ENCODE measurements around the gene DRICH1. TPM values are rescaled to one million over a fixed set of nuclear protein-coding genes. Genes with fewer than 3 reads are reported as not detected.
"Not testable (repeated sequence)": the region's sequence is repeated elsewhere in the genome, so short reads cannot be mapped to it uniquely, and the experiment has no call there.

The DRICH1 gene
- total RNA-seq, 1 experiment from 2014 or later: not detected

DNA sequence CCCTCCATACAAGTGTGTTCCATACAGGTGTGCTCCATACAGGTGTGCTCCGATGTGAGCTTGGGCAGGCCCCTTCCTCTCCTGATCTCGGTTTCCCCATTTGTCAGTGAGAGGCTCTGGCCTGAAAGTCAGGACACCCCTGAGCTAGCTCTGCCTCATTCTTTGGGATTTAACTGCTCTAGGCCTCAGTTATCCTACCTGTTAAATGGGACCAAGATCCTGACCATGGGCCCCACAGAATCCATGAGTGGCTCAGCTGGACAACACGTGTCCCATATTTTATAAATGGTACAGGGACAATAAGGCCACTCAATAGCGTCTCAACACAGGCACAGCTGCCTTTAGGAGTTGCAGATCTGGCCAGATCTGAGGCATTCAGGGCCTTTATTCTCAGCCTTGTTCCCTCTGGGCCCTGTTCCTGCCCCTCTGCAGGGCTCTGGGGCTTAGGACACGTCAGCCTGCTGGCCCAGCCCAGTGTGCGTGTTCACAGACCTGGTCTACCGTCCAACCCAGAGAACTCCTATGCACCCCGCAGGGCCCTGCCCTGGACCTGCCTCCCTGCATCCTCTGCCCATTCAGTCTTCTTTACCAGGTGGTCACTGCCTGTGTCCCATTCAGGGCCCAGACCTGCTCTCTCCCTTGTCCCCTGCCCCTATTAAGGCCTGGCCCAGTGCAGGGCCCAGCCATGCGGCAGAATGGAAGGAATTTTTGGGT is 33.2 kb downstream of the DRICH1 start:
- no peak for DNase-seq (ENCODE audit: low spot score)

DNA sequence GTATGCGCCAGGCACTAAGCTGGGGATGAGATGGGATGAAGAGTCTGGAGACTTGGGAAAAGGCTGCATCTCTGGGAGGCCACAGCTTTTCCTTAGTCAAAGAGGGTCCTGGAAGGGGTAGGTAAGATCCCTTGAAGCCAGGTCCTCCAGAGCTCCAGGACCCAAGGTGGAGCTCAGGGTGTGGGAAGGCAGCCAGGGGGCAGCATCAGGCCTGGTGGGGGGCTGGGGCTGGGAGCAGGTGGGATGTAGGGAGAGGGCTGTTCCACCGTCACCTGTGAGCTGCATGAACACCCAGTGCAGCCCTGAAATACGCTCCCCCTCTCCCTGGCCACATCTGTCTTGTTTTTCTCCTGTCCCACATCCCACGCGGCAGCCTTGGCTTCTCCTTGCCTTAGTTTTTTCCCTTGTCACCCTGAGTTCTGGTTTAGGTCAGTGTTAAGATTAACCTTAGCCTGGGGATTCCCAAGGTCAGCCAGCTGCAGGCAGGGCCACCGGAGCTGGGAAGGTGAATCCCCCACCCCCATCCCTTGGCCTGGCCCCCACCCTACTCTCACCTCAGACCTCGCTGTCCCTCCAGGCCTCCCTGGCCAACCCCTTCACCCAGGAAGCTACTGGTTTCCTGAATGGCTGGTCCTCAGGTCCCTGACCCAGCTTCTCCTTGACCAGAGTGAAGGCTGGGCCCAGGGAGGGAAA is 34.4 kb downstream of the DRICH1 start:
- DNase-seq (ENCODE audit: low spot score): not testable (repeated sequence)

DNA sequence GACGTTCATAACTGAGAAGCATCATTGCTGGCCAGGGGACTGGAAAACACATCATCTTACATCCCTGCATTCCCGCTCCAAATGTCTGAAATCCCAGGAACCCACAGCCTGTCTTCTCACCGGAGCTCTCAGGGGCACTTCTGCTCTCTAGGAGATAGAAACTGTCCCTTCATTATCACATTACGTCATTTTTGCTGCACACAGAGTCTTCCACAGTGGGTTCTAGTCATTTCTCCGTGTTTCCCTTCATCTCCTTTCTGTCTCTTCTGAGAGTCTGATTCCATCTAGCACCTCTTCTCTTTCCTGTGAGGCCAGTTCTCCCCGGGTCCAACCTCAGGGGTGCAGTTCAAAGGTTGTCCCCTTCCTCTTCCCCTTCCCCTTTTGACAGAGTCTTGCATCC is 36.2 kb downstream of the DRICH1 start:
- not testable (repeated sequence) for DNase-seq (ENCODE audit: low spot score)

DNA sequence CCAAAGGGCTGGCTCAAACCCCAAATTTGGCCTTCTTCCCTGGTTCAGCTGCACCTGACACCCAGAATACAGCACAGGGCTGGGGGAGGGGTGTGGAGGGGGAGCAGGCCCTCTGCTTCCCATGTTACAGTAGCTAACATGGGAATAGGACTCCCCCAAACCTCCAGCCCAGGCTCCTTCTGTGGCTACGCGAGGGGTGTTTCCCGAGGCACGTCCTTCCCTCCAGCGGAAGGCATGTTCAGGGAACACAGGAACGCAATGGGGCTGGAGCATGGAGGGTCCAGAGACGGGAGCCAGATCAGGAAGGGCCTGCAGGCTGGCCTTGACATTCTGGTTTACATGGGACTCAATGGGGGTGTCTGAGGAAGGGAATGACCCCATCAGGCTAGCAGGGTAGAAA is 40.3 kb downstream of the DRICH1 start:
- no peak for DNase-seq (ENCODE audit: low spot score)

- peak; percentile 16 for DNase-seq (ENCODE audit: low spot score)
Observed at GRCh38 chr22:23591201-23591791, 40.8 kb downstream of the DRICH1 start.

GRCh38 chr22:23583836-23584235 is 48.3 kb downstream of the DRICH1 start:
- no peak for DNase-seq (ENCODE audit: low spot score)

- DNase-seq (ENCODE audit: low spot score): no peak
Observed at GRCh38 chr22:23583153-23583552, 49.0 kb downstream of the DRICH1 start.

GRCh38 chr22:23581260-23581650 is 50.9 kb downstream of the DRICH1 start:
- DNase-seq (ENCODE audit: low spot score): no peak

GRCh38 chr22:23580576-23581259 is 51.4 kb downstream of the DRICH1 start:
- DNase-seq (ENCODE audit: low spot score): no peak

GRCh38 chr22:23579870-23580575 is 52.1 kb downstream of the DRICH1 start, which contains the start of gene IGLL1:
Gene IGLL1, minus strand, starts transcription at chr22:23580290. Its CDS starts 100 bp downstream, at chr22:23580190.
- DNase-seq (ENCODE audit: low spot score): no peak

- DNase-seq (ENCODE audit: low spot score): no peak
Observed at GRCh38 chr22:23579280-23579679, 52.8 kb downstream of the DRICH1 start.

GRCh38 chr22:23578306-23578705 is 53.8 kb downstream of the DRICH1 start:
- DNase-seq (ENCODE audit: low spot score): no peak

DNA sequence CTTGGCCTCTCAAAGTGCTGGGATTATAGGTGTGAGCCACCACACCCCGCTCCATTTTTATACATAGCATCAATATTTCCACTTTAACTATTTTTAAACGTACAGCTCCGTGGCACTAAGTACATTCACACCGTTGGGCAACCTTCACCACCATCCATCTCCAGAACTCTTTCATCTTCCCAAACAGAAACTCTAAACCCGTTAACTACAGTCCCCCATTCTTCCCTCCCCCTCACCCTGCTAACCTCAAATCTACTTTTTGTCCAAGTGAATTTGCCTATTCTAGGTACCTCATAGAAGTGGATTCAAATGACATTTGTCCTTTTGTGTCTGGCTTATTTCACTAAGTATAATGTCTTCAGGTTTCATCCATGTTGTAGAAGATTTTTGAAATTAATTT is 55.4 kb downstream of the DRICH1 start:
- DNase-seq (ENCODE audit: low spot score): no peak

- DNase-seq (ENCODE audit: low spot score): no peak
Observed at GRCh38 chr22:23575601-23576000, 56.5 kb downstream of the DRICH1 start.

DNA sequence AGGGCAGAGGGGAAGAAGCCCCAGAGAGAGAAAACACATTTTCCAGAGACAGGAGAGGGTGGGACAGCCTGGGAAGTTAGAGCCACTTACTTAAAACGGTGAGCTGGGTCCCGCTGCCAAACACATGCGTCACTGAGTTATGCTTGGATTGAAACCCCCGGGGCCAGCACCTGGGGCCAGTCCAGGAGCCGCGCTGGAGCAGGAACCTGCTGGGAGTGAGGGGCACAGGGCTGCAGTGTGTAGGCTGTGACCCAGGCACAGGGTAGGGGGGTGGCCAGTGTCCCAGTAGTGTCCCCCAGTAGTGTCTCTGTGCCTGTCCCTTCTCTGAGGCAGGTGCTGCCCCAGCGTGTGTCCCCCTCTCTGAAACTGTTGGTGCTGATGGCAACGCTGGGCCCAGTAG is 57.2 kb downstream of the DRICH1 start:
- DNase-seq (ENCODE audit: low spot score): no peak

- no peak for DNase-seq (ENCODE audit: low spot score)
Observed at GRCh38 chr22:23574371-23574811, 57.7 kb downstream of the DRICH1 start.

GRCh38 chr22:23573701-23574235 is 58.4 kb downstream of the DRICH1 start:
- DNase-seq (ENCODE audit: low spot score): not testable (repeated sequence)

GRCh38 chr22:23573106-23573505 is 59.0 kb downstream of the DRICH1 start:
- DNase-seq (ENCODE audit: low spot score): not testable (repeated sequence)

DNA sequence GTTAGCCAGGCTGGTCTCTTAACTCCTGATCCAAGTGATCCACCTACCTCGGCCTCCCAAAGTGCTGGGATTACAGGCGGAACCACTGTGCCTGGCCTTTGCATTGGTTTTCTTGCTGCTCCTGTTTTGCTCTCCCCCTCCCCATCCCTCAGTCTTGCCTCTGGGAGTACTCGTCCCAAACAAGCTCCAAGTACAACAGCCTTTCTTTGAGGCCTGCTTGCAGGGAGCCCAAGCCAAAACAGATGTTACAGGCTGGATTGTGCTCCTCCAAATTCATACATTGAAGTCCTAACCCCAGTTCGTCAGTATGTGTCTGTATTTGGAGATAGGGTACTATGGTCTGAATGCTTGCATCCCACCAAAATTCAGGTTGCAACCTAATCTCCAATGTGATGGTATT is 60.6 kb downstream of the DRICH1 start:
- DNase-seq (ENCODE audit: low spot score): no peak

- no peak for DNase-seq (ENCODE audit: low spot score)
Observed at GRCh38 chr22:23570681-23571080, 61.4 kb downstream of the DRICH1 start.

GRCh38 chr22:23569716-23570115 is 62.4 kb downstream of the DRICH1 start:
- no peak for DNase-seq (ENCODE audit: low spot score)

All from H4 (cell line).